Measurements from ENCODE around the gene RAPGEF5.

DNA sequence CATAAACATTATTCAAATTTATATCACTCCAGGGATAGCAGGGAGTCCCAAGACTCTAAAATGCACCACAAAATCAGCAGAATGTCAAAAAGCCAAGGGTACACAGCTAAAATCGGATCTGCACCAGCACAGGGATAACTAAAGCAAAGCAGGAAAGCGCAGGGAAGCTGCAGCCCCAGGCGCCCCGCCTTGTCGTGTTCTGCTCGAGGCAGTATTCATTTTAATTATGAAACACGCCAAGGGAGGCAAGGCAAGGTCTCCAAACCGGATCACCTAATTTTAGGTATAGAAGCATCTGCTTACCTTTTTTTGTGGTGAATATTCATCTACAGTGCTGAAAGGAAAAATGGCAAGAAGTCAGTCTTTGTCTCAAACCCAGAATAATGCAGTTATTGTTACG lies 199.4 kb downstream of the RAPGEF5 start:
- TF ChIP-seq, protein P1, sequence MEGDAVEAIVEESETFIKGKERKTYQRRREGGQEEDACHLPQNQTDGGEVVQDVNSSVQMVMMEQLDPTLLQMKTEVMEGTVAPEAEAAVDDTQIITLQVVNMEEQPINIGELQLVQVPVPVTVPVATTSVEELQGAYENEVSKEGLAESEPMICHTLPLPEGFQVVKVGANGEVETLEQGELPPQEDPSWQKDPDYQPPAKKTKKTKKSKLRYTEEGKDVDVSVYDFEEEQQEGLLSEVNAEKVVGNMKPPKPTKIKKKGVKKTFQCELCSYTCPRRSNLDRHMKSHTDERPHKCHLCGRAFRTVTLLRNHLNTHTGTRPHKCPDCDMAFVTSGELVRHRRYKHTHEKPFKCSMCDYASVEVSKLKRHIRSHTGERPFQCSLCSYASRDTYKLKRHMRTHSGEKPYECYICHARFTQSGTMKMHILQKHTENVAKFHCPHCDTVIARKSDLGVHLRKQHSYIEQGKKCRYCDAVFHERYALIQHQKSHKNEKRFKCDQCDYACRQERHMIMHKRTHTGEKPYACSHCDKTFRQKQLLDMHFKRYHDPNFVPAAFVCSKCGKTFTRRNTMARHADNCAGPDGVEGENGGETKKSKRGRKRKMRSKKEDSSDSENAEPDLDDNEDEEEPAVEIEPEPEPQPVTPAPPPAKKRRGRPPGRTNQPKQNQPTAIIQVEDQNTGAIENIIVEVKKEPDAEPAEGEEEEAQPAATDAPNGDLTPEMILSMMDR (IDR thresholded peaks at IDR 0.05), result no peak
- no peak for TF ChIP-seq POLR2A (IDR thresholded peaks at IDR 0.05)
